Brain microvascular endothelial cell (primary cell): ENCODE data around the gene TFDP1.

Experiments
- DNase-seq: peaks from one replicate; pipeline ENCODE4 v3.0.0-alpha.2; 2020
- H3K27ac ChIP-seq: fragments of 250-450 bp; sonication (Bioruptor Pico); 2 replicates; pipeline ENCODE4 v1.5.1; 2020; ENCODE audit warnings: mild to moderate bottlenecking, moderate library complexity
- H3K27me3 ChIP-seq: fragments of 250-450 bp; sonication (Bioruptor Pico); replicated peaks from 2 replicates; pipeline ENCODE4 v1.5.1; 2020; ENCODE audit warnings: mild to moderate bottlenecking
- H3K36me3 ChIP-seq: fragments of 250-450 bp; sonication (Bioruptor Pico); replicated peaks from 2 replicates; pipeline ENCODE4 v1.5.1; 2020; ENCODE audit warnings: mild to moderate bottlenecking
- H3K4me3 ChIP-seq: 2 replicates; pipeline ENCODE4 v1.5.1; 2011; ENCODE audit warnings: low read depth, mild to moderate bottlenecking, control low read depth, low read length, moderate library complexity
- in situ Hi-C: cut with HindIII; loops from 2 replicates; pipeline ENCODE4 v1.10.0; 2017; ENCODE audit warnings: low sequenced_read_pairs, low pct_ligation_motif_present
- TF ChIP-seq, protein P1 (sequence below): IDR thresholded peaks from 2 replicates; pipeline ENCODE4 v1.5.1; 2011; ENCODE audit warnings: low read depth, mild to moderate bottlenecking, moderate library complexity, low read length, control low read depth, inconsistent platforms; ENCODE audit errors: missing control alignments

TFDP1 gene

GRCh38 chr13:113635048-113635420 is 50.5 kb downstream of the TFDP1 start:
- H3K4me3 ChIP-seq: no peak overlapping the region
- TF ChIP-seq, protein P1, sequence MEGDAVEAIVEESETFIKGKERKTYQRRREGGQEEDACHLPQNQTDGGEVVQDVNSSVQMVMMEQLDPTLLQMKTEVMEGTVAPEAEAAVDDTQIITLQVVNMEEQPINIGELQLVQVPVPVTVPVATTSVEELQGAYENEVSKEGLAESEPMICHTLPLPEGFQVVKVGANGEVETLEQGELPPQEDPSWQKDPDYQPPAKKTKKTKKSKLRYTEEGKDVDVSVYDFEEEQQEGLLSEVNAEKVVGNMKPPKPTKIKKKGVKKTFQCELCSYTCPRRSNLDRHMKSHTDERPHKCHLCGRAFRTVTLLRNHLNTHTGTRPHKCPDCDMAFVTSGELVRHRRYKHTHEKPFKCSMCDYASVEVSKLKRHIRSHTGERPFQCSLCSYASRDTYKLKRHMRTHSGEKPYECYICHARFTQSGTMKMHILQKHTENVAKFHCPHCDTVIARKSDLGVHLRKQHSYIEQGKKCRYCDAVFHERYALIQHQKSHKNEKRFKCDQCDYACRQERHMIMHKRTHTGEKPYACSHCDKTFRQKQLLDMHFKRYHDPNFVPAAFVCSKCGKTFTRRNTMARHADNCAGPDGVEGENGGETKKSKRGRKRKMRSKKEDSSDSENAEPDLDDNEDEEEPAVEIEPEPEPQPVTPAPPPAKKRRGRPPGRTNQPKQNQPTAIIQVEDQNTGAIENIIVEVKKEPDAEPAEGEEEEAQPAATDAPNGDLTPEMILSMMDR: no peak
- H3K36me3 ChIP-seq: peaks cover 74% of the 10 kb centered on the region
- no peak for DNase-seq
- H3K27ac ChIP-seq: no peak overlapping the region
- in situ Hi-C loops: no loop called here
- no peaks in the 10 kb centered on the region for H3K27me3 ChIP-seq

DNA sequence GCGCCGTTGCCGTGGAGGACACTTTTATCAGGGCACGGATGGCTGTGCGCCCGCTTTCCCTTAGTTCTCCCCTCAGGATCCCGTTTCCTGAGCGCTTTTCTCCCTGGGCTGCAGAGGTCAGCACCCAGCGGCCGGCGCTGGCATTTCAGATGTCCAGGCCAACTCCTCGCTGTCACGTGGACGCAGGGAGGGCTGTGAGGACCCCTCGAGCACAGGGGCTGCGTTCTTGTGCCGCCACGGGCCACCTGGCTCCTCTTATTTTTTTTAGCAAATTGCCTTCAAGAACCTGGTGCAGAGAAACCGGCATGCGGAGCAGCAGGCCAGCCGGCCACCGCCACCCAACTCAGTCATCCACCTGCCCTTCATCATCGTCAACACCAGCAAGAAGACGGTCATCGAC is 51.2 kb downstream of the TFDP1 start:
- no peaks in the 10 kb centered on the region for H3K27me3 ChIP-seq
- no peak overlapping the region for H3K27ac ChIP-seq
- no peak overlapping the region for H3K4me3 ChIP-seq
- in situ Hi-C loops: no loop called here
- H3K36me3 ChIP-seq: peaks cover 77% of the 10 kb centered on the region
- TF ChIP-seq, protein P1: no peak
- DNase-seq: no peak

- peaks cover 73% of the 10 kb centered on the region for H3K36me3 ChIP-seq
- no peaks in the 10 kb centered on the region for H3K27me3 ChIP-seq
- in situ Hi-C loops: no loop called here
- no peak for DNase-seq
- H3K4me3 ChIP-seq: no peak overlapping the region
- TF ChIP-seq, protein P1: no peak
- no peak overlapping the region for H3K27ac ChIP-seq
These were observed 51.9 kb downstream of the TFDP1 start for GRCh38 chr13:113636266-113636963.

DNA sequence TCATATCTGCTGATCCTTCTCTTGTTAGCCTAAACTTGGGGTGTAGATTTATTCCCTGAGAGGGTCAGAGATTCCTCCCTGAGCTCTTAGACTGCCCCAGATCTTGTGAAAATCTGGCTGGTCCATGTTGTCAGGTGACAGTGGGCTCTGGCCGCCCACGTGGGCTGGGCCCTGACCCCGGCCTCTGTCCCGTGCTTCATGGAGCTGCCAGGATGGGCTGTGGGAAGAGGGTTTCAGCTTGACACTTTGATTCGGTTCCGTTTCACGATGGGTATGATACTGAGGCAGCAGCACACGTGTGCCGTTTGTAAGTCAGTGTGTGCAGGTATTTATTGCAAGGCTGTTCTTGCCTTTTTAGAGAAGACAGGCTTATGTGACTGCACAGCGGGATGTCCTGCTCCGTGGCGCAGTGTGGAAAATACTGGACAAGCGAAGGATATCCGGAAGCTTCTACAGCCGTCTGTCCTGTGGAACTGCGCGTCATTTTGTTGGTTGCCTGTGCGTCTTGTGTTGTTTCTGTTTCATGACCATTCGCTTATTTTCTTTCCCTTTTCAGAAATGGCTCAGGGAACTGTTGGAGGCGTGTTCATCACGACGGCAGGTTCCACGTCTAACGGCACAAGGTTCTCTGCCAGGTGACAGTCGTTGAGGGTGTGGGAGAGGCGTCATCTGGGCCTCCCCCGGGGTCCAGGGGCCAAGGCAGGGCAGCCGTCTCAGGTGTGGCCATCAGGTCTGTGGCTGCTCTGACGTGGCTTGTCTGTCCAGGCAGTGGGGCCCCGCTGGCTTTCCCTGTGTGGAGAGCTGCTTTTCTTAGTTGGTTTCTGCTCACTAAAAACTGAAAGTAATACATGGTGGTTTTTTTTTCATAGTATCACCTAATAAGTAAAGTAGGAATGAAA is 53.0 kb downstream of the TFDP1 start:
- DNase-seq: no peak
- in situ Hi-C loops: no loop called here
- TF ChIP-seq, protein P1: no peak
- Histone ChIP-seq H3K27ac (no peak overlapping the region), H3K4me3 (no peak overlapping the region), H3K27me3 (no peaks in the 10 kb centered on the region), H3K36me3 (peaks cover 62% of the 10 kb centered on the region)

DNA sequence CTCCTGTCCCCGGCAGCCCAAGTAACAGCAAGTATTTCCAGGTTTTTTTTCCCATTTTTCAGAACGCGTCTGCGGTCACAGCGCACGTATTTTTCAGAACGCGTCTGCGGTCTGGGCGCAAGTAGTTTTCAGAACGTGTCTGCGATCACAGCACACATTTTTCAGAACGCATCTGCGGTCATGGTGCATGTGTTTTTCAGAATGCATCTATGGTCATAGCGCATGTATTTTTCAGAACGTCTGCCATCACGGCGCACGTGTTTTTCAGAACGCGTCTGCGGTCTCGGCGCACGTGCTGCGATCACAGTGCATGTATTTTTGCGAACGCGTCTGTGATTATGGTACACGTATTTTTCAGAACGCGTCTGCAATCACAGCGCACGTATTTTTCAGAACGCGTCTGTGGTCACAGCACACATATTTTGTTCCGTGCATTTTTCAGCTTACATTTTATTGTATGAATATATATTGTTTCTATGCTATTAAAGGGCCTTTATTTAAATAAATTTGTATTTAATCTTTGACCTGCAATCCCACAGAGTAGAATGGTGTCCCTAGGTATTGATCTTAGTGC is 53.7 kb downstream of the TFDP1 start:
- Histone ChIP-seq H3K27me3 (no peaks in the 10 kb centered on the region), H3K36me3 (peaks cover 56% of the 10 kb centered on the region), H3K4me3 (no peak overlapping the region), H3K27ac (no peak overlapping the region)
- in situ Hi-C loops: no loop called here
- TF ChIP-seq, protein P1: no peak
- DNase-seq: no peak
